NCI-H2029 treated with DMSO at 0.1 percent for 48 hours (cell line): ENCODE data around the gene ITGA2B.
"Not testable (repeated sequence)": the region's sequence is repeated elsewhere in the genome, so short reads cannot be mapped to it uniquely, and the experiment has no call there.

Source experiments
- DNase-seq: peaks from one replicate; lab custom pipeline; 2025; lab: John Stamatoyannopoulos, UW

Gene ITGA2B

GRCh38 chr17:44390250-44390870 lies 911 bp upstream of the ITGA2B start:
- DNase-seq = no peak

- no peak for DNase-seq
These were observed 314 bp upstream of the ITGA2B start for GRCh38 chr17:44389723-44390202.

- no peak for DNase-seq
These were observed 1.6 kb downstream of the ITGA2B start for GRCh38 chr17:44387804-44388203.

GRCh38 chr17:44386182-44386525 lies 3.3 kb downstream of the ITGA2B start:
- DNase-seq = no peak

- DNase-seq = no peak
These were observed 3.9 kb downstream of the ITGA2B start for GRCh38 chr17:44385287-44386181.

GRCh38 chr17:44384823-44385286 lies 4.6 kb downstream of the ITGA2B start:
- no peak for DNase-seq

- DNase-seq = no peak
These were observed 5.1 kb downstream of the ITGA2B start for GRCh38 chr17:44384281-44384822.

GRCh38 chr17:44383861-44384260 lies 5.6 kb downstream of the ITGA2B start:
- no peak for DNase-seq

GRCh38 chr17:44383363-44383762 lies 6.1 kb downstream of the ITGA2B start:
- no peak for DNase-seq

- no peak for DNase-seq
These were observed 6.5 kb downstream of the ITGA2B start for GRCh38 chr17:44382917-44383316.

GRCh38 chr17:44381810-44382305 lies 7.6 kb downstream of the ITGA2B start:
- no peak for DNase-seq

- no peak for DNase-seq
These were observed 8.7 kb downstream of the ITGA2B start for GRCh38 chr17:44380767-44381166.

- DNase-seq = no peak
These were observed 9.6 kb downstream of the ITGA2B start for GRCh38 chr17:44379887-44380286.

- no peak for DNase-seq
These were observed 11.2 kb downstream of the ITGA2B start for GRCh38 chr17:44378171-44378705.

GRCh38 chr17:44376779-44377178 lies 12.7 kb downstream of the ITGA2B start:
- DNase-seq = no peak

- DNase-seq = no peak
These were observed 13.3 kb downstream of the ITGA2B start for GRCh38 chr17:44376124-44376523.

GRCh38 chr17:44375196-44376017 lies 14.0 kb downstream of the ITGA2B start:
- DNase-seq = no peak

GRCh38 chr17:44374306-44375195 lies 14.9 kb downstream of the ITGA2B start:
- DNase-seq = no peak

- DNase-seq = no peak
These were observed 17.4 kb downstream of the ITGA2B start for GRCh38 chr17:44372036-44372435.

GRCh38 chr17:44369414-44370023 lies 19.9 kb downstream of the ITGA2B start:
- DNase-seq = not testable (repeated sequence)
